GM12891 (cell line): ENCODE measurements around the gene RRP15.

ENCODE experiments used
- PAX5 ChIP-seq: IDR thresholded peaks from 2 replicates; pipeline ENCODE4 v1.6.1; 2011; ENCODE audit warnings: low read length, moderate library complexity, mild to moderate bottlenecking; ENCODE audit not compliant: insufficient read depth, severe bottlenecking
- POLR2A ChIP-seq: IDR thresholded peaks from 2 replicates; pipeline ENCODE4 v1.6.1; 2011; ENCODE audit warnings: low read depth, low read length, control low read depth
- POLR2AphosphoS5 ChIP-seq: IDR thresholded peaks from 2 replicates; pipeline ENCODE4 v1.6.1; 2011; ENCODE audit warnings: low read depth, low read length, control low read depth
- POU2F2 ChIP-seq: IDR thresholded peaks from 2 replicates; pipeline ENCODE4 v1.6.1; 2011; ENCODE audit warnings: low read depth, mild to moderate bottlenecking, control low read depth, low read length, moderate library complexity
- SPI1 ChIP-seq: IDR thresholded peaks from 2 replicates; pipeline ENCODE4 v1.6.1; 2011; ENCODE audit warnings: low read depth, low read length, control low read depth
- TAF1 ChIP-seq: IDR thresholded peaks from 2 replicates; pipeline ENCODE4 v1.6.1; 2011; ENCODE audit warnings: low read depth, low read length, control low read depth

GRCh38 chr1:218266356-218266755, 18.7 kb upstream of the RRP15 start:
- TF ChIP-seq TAF1: no peak
- TF ChIP-seq POLR2A: no peak
- TF ChIP-seq POU2F2: no peak
- no peak for TF ChIP-seq SPI1
- no peak for TF ChIP-seq POLR2AphosphoS5
- no peak for TF ChIP-seq PAX5
